DMS153 treated with DMSO at 0.1 percent for 48 hours (cell line): ENCODE data around the gene KIF26B.

ENCODE experiments used
- DNase-seq: peaks from one replicate; lab custom pipeline; 2025; ENCODE audit not compliant: unreplicated experiment; lab: John Stamatoyannopoulos, UW

Gene KIF26B

DNA sequence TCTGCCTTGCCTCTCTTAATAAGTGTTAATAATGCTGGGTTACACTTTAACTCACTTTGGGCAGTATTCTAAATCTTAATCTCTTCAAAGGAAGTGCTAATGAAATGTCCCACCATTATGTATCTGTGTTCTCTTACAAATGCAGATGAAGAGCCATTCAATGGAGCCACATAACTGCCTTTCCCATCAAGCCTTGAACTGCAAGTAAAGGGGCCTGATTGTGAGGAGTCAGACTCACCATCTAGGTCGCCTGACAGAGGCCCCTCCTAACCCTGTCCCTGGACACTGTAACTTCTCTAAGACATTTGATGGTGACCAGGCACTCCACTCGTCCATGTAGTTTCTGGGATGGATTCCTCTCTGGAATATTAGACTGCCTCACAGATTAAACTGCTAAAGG is 329.4 kb downstream of the KIF26B start:
- no peak for DNase-seq

DNA sequence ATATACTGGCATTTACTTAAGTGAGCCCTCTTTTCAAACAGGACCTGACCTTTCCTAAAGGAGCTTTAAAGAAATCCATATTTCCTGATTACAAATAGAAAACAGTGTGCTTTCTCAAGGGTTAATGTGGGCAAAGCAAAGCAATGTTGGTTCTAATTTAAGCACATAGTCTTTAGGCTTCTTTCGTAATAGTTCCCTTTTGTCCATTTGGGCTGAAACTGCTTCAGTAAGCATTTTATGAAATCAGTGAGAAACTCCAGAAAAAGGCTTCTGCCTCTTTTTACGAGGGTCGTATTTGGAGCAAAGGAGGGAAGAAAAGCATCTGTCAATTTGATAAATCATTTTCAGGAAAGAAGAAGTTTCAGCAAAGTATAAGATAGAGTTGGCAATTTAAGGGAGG is 331.2 kb downstream of the KIF26B start:
- DNase-seq: no peak

DNA sequence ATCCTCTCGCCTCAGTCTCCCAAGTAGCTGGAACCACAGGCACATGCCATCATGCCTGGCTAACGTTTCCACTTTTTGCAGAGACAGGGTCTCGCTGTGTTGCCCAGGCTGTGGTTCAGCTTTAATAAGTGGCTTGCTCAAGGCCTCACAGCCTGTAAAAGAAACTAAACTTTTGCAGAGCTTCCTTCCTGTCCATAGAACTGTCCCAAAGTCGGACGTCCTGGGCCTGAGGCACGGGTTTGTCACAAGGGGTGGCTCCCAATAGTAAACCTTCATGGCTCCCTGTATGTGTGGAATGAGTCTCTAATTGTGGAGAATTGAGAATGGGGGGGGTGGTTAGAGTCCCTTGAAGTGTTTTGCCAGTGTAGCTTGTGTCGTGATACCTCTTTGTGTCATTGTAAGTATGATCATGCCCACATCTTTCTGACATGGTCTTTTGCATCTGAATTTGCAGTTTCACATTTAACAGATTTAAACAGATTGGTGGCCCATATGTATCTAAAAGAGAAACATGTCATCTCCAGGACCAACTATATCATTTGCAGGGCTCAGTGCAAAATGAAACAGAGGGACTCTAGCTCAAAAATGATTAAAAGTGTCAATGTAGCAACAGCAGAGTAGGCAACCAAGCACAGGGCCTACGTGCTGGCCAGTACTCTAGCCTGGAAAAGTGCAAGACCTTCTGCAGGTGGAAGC is 332.1 kb downstream of the KIF26B start:
- no peak for DNase-seq

GRCh38 chr1:245488346-245489129 is 333.8 kb downstream of the KIF26B start:
- no peak for DNase-seq

DNA sequence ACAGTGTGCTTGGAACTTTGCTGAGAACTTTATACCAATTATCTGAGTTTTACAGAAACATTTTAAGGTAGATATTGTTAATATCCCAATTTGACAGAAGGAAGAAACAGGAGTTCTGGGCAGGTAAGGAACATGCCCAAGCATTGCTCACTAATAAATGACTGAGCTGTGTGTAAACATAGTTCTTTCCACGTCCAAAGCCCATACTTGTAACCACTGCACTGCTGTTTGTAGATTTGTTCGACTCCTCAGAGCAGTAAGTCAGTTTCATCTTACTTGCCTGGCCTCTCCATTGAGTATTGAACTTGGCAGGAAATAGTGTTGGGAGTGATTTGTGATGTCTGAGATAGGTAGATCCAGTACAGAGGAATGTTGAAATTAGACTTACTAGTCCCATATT is 335.1 kb downstream of the KIF26B start:
- no peak for DNase-seq

DNA sequence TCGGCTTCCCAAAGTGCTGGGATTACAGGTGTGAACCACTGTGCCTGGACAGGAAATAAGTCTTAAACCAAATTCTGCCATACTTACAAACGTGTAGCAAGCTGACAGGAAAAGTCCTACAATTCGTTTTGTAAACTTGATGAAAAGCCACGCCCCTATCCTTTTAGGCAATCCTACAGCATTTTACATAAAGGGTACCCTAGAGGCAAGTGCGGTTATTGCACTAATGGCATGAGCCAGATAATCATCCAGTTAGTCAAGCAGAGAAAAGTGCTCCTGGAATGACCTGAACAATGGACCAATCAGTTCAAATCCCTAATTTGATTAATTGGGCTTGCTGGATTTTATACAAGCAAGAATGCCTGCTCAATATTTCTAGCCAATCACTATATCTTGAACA is 338.2 kb downstream of the KIF26B start:
- DNase-seq: no peak

DNA sequence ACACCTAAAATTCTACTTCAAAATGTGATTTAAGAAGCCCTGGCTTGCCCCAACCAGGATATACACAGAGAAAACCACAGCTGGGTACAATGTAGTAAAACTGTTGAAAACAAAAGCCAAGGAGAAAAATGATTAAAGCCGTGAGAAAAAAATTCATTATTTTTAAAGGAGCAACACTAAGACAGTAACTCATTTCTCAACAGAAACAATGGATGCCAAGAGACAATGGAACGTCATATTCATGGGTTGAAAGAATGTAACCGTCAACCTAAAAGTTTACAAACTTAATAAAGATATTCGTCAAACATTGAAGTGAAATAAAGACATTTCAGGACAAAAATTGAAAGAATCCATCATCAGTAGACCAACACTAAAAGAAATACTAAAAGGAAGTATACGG is 340.9 kb downstream of the KIF26B start:
- no peak for DNase-seq

GRCh38 chr1:245500546-245500945 is 345.8 kb downstream of the KIF26B start:
- DNase-seq: no peak

GRCh38 chr1:245501633-245502032 is 346.8 kb downstream of the KIF26B start:
- no peak for DNase-seq

GRCh38 chr1:245503548-245503947 is 348.8 kb downstream of the KIF26B start:
- DNase-seq: no peak

GRCh38 chr1:245510144-245510543 is 355.4 kb downstream of the KIF26B start:
- no peak for DNase-seq

GRCh38 chr1:245512181-245512888 is 357.6 kb downstream of the KIF26B start:
- DNase-seq: peak; percentile 66

- DNase-seq: peak; percentile 22
Observed at GRCh38 chr1:245512980-245513578, 358.3 kb downstream of the KIF26B start.

- DNase-seq: no peak
Observed at GRCh38 chr1:245516284-245516759, 361.5 kb downstream of the KIF26B start.

DNA sequence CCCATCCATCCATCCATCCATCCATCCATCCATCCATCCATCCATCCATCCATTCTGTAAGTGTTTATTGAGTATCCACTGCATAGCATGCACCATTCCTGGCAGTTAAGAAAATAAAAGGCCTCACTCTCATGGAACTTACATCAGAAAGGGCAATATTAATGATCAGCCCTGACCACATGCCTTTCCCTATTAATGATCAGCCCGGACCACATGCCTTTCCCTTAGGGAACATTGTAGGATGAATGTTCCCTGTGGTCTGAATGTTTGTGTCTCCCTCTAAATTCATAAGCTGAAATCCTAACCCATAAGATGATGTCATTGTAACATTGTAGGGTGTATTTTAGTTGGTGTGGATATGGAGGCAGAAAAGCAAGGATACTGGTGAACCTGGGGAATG is 365.8 kb downstream of the KIF26B start:
- DNase-seq: no peak

DNA sequence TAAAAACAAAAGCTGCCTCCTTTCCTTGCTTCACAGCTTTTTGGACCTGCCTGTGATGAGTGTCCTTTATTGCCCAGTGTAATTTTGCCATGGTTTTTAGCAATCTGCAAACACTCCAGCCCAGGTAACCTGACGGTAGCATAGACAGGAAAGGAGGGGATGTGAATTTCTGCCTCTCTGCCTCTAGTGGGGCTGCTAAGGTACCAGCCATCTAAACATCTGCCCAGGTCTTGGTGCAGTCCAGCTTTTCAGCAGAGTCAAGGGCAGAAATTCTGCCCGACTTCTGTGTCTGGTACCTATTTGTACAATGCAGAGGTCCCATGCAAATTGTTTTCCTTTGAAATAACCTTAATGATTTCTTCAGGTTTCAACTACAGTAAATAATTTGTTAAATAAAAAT is 371.4 kb downstream of the KIF26B start:
- no peak for DNase-seq

GRCh38 chr1:245528258-245528635 is 373.5 kb downstream of the KIF26B start:
- DNase-seq: no peak

DNA sequence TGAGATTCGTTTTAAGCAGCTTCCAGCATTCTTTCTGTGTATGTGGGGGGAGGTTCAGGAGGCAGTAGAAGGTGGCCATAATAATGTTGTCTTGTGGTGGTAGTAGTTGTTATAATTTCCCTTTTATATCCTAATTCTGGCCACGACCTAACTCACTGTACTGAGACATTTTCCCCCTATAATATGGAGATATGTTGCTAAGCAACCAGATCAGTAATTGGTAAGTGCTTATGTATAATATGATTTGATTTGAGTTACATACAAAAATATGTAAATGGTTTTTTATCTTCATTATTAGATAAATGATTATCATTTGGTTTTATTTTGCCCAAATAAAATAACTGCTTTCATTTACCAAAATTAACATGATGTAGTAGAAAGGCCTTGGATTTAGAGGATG is 376.2 kb downstream of the KIF26B start:
- no peak for DNase-seq

GRCh38 chr1:245537992-245538391 is 383.2 kb downstream of the KIF26B start:
- DNase-seq: no peak

DNA sequence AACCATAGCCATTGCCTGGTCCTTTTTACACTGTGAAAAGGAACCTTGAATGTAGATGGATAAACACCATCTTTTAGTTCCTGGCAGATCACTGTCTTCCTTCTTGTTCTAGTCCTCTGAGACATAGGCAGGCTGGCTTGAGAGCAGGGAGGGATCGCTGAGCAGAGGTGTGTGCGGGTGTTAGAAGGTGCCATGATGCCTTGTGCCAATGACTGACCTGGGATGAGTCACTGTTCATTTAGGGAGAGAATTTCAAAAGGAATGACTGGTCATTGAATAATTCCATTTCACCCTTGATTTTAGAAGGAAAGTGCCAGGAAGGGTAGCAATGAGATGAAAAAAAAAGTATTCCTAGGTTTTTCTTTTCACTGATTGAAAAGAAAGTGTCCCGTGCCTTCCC is 383.9 kb downstream of the KIF26B start:
- no peak for DNase-seq

- DNase-seq: no peak
Observed at GRCh38 chr1:245541369-245541768, 386.6 kb downstream of the KIF26B start.
